Measurements from ENCODE around the gene ENG.
"Not testable (repeated sequence)": the region's sequence is repeated elsewhere in the genome, so short reads cannot be mapped to it uniquely, and the experiment has no call there.

Gene ENG

DNA sequence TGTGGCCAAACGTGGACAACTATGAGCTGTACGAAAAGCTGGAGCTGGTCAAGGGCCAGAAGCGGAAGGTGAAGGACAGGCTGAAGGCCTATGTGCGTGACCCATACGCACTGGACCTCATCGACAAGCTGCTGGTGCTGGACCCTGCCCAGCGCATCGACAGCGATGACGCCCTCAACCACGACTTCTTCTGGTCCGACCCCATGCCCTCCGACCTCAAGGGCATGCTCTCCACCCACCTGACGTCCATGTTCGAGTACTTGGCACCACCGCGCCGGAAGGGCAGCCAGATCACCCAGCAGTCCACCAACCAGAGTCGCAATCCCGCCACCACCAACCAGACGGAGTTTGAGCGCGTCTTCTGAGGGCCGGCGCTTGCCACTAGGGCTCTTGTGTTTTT lies 65.3 kb downstream of the ENG start:
- DNase-seq = no peak

DNA sequence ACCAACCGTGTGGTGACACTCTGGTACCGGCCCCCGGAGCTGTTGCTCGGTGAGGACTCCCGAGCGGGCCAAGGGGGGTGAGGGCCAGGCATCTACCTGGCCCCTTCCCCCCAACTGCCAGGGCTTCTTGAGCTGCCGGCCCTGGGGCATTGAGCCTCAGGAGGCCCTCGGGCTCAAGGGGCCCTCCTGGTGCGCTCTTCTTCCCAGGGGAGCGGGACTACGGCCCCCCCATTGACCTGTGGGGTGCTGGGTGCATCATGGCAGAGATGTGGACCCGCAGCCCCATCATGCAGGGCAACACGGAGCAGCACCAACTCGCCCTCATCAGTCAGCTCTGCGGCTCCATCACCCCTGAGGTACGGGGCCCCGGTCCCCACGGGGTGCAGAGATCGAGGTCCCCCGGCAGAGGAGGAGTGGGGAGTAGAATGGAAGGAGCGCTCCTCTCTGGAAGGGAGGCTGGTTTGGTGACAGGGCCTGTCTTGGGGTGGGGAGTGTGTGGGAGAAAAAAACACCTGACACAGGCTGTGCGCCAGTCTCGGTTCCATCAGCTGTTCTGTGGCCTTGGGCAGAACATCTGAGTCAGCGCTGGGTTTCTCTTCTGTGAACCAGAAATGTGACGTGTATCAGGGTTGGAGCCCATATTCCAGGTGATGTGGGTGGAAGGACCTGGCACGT lies 66.0 kb downstream of the ENG start:
- no peak for DNase-seq

DNA sequence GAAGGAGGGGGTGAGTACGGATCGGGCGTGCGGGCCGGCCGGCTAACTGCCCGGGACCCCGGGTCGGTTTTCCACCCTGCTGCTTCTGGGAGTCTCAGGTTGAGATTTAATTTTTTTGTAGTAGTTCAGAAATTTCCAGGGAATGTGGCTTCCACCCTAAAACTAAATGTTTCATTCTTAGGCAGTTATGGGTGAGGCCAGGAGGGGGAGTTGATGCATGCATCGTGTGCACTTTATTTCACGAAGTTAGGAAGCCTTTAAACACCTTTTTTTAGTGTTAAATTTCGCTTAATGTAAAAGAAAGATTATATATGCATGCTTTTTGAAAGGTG lies 67.7 kb downstream of the ENG start:
- no peak for DNase-seq

DNA sequence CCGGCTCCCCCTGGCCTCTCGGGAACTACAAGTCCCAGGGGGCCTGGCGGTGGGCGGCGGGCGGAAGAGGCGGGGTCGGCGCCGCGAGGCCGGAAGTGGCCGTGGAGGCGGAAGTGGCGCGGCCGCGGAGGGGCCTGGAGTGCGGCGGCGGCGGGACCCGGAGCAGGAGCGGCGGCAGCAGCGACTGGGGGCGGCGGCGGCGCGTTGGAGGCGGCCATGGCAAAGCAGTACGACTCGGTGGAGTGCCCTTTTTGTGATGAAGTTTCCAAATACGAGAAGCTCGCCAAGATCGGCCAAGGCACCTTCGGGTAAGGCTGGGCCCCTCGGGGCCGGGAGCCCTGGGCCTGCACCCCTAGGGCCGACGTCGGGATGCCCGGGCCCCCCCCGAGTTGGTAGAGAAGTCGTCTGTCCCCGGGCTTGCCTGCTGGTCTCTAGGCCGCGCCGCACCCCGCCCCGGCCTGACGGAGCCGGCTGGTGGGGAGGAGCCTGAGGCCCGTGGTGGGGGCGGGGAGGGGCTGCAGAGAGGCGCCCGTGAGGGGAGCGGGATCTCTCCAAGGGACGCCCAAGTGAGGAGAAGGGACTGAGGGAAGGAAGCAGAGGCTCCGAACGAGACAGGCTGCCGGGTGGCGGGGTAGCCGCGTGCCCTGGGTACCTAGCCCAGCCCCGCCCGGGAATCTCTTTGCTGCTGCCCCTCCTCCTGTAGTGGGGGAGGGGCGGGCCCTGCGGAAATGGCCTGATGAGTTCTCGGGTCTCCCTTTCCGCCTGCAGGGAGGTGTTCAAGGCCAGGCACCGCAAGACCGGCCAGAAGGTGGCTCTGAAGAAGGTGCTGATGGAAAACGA lies 68.3 kb downstream of the ENG start, which contains the start of gene CDK9:
Gene CDK9, plus strand, starts transcription at position 102 of the 840 bp plus-strand sequence. Its CDS starts 115 bp downstream, at position 217.
- peak; percentile 86 for DNase-seq

DNA sequence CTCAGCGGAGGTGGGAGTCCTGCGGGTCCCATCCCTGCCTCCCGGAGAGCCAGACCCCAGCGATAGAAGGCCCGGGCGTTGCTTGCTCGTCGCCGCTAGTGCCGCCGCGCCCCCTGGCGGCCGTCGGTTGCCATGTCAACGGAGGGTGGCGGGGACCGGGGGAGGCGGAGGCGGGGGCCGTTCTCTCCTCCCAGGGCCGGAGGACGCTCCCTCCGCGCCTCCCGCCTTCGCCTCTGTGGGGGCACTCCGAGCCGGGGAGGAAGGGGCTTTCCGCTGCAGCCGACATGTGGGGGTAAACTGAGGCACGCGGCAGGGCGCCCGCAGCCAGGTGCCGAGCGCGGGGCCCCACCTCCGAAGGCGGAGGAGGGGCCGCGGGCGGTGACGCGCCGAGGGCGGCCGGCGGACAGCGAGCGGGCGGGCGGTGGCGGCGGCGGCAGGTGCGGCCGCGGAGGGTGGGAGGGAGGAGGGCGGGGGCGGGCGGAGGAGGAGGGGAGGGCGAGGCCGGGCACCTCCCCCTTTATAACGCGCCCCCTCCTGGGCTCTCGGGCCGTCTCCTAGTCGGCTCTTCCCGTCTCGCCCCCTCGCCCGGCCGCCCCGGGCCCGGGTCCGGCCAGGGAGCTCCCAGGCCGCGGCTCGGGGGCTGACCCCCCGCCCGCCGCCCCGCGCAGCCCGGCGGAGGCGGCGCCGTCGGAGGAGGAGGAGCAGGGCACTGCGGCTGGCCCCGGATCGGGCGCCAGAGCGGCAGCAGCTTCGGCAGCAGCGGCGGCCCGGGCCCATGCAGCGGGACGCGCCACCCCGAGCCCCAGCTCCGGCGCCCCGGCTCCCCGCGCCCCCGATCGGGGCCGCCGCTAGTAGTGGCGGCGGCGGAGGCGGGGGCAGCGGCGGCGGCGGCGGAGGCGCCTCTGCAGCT lies 69.2 kb downstream of the ENG start:
- peak; percentile 83 for DNase-seq

DNA sequence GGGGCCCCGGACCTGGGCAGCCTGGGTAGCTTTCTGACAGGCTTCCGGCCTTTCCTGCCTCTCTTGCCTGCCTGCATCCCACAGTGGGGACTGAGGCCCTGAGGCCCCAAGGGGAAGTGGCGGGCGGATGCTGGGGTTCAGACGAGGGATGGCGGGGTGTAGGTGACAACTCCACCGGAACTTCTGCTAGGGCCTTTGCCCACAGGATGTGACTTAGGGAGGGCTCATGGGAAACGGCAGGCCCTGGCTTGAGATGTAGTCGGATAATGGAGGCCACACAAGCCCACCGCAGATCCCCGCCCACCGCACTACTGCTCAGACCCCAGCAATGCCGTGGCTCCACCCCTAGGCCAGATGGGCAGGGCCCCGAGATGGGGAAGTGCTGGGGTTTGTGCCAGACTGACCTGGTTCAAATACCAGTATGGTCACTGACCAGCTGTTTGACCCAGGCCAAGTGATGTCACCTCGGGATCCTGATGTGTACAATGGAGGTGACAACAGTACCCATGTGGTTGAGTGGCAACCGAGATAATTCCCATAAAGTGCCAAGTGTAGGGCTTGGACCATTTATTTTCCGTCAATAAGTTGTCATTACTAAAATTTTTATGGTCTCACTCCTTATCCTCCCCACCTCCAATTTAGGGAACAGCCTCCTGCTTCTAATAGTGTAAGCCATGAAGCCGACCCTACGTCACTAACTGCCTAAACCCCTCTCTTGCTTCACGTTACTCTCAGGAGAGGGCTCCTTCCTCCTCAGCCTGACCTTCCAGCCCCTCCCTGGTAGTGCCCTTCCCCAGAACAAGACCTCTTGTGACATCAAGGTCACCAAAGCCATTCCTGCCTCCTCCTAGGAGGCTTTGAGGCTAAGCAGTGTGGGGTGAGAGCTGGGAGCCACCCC lies 71.1 kb downstream of the ENG start:
- no peak for DNase-seq

DNA sequence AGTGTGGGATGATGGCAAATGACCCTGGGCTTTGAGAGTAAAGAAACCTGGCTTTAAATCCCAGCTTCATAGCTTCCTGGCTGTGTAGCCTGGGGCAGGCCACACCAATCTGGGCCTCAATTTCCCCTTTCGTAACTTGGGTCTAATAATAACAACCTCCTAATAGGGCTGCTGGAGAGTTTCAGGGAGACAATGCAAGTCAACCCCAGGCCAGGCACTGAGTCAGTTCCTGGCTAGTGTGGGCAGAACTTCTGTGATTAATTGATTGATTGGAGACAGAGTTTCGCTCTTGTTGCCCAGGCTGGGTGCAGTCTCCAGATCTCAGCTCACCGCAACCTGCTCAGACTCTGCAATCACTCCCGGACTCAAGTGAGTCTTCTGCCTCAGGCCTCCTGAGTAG lies 72.7 kb downstream of the ENG start:
- DNase-seq = no peak

DNA sequence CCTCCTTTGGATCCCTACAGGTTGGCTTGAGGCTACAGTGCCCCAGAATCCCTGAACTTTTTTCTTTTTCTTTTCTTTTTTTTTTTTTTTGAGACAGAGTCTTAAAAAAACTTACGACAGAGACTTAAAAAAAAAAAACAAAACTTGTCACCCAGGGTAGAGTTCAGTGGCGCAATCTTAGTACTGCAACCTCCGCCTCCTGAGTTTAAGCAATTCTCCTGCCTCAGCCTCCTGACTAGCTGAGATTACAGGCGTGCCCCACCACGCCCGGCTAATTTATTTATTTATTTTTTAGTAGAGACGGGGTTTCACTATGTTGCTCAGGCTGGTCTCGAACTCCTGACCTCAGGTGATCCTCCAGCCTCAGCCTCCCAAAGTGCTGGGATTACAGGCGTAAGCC lies 73.5 kb downstream of the ENG start:
- not testable (repeated sequence) for DNase-seq

DNA sequence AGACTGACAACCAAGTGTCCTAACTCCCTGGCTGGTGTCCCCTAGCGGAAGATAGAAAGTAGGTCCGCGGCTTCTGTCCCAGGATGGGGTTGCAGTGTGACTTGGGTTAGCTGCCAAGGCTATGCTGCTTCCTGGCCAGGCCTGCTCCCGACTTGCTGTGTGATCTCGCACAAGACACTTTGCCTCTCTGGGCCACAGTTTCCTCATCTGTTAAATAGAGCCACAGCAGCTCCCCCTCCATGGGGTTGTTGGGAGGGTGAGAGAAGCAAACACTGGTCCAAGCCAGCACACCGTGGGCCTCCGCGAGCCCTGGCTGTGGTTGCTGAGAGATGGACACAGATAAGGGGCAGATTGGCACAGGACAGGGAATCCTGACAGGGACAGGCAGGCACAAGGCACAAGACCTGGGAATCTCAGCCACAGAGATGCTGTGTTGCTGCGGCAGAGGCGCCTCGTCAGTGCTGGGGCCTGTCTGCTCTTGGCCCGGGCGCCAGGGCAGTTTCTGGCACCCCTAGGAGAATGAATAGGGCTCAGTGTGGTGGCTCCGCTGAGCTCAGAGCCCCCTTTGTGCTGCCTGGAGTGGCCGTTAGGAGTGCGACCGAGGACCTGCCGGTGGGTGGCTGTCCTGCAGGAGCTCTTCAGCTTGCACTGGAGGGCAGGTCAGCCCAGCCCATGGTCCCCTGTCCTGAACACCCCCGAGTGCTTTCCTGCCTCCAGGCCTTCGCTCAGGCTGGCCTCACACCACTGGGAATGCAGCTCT lies 74.2 kb downstream of the ENG start:
- no peak for DNase-seq

DNA sequence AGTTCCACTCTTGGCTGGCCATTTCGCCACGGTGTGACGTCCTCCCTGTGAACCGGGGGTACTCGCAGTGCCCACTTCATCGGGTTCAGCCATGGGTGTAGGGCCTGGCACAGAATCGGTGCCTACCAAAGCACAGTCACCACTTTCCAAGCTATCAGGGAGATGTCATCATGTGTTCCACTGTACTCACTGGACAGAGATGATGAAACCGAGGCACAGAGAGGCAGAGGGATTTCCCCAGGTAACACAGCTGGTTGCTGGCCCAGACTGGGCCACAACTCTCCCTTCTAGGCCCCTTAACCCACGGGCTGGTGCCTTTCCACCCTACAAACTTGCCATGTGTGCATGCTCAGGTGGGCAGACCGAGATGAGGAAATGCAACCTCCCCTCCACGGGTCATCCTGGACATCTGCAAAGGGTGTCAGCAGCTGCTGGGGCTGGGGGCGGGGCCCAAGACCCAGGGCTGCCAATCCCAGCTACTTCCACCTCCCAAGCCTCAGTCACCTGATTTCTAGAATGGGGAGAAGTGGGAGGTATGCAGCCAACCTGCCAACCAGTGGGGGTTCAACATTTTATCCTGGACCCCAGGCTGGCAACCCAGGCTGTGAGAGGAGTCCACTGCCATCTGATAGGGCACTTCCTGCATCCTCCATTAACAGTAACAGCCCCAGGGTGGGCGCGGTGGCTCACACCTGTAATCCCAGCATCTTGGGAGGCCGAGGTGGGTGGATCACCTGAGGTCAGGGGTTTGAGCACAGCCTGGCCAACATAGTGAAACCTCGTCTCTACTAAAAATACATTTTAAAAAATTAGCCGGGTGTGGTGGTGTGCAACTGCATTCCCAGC lies 75.1 kb downstream of the ENG start:
- DNase-seq = no peak

DNA sequence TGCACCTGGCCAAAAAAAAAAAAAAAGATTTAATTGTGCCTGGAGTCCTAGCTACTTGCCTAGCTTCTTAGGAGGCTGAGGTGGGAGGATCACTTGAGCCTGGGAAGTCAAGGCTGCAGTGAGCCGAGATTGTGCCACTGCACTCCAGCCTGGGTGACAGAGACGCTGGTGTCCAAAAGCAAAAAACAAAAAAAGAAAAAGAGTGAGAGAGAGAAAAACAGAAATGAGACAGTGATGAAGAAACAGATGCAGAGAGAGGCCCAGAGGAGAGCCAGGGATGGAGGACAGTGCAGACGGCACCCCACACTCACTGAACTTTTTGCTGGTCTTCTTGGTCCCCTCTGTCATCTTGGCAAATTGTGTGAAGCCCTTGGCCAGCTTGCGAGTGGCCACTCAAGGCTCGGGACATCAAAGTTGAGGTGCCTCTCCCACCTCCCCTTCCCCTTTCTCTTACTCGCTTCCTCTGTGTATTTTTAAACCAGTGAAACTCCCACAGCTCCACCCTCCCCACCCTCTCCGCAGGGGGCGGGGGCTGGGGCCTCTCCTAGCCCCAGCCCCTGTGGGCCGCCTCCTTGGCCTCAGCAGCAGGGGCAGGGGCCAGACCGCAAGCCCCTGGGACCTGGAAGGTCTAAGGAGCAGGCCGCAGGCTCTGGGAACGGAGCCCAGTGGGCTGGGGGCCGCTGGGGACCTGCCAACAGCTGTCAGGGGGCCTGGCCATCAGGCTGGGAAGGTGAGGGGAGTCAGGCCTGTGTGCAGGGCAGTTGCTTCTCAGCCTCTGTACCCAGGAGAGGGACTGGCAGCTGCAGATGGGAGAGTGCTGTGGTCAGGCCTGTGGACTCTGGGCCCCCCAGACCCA lies 76.0 kb downstream of the ENG start, which contains the start of gene SH2D3C:
Gene SH2D3C, minus strand, starts transcription at position 387 of the 856 bp plus-strand sequence. Its CDS starts 39 bp downstream, at position 348.
- no peak for DNase-seq

DNA sequence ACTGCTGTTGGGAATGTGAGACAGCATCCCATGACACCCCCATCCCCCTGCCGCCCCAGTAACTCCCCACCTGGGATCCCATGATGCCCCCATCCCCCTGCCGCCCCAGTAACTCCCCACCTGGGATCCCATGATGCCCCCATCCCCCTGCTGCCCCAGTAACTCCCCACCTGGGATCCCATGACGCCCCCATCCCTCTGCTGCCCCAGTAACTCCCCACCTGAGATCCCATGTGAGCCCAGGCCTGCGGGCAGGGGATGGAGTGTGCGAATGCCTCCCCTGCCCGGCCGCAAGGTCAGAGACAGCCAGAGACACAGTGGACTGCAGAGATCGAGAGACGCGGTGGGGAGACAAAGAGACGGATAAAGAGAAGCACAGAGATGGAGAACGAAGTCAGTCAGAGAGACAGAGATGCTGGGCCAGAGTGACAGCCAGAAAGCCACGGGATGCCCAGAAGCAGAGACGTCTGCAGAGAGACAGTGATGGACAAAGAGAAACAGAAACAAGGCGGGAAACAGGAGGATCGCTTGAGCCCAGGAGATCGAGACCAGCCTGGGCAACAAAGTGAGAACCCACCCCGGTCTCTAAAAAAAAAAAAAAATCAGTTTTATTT lies 77.0 kb downstream of the ENG start:
- DNase-seq = no peak

DNA sequence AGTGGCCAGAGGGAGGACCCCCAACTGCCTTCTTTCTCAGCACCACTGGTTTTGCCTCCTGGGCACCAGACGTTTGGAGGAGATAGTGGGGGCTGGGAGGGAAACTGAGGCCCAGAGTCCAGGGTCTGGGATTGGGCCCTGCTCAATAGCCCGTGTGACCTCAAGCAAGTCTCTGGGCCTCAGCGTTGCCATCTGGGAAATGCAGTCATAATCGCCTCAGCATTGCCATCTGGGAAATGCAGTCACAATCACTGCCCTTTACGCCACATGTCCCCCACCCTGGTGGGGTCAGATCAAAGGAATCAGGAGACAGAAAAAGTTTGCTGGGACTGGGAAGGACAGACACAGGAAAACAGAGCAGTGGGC lies 77.6 kb downstream of the ENG start:
- no peak for DNase-seq

DNA sequence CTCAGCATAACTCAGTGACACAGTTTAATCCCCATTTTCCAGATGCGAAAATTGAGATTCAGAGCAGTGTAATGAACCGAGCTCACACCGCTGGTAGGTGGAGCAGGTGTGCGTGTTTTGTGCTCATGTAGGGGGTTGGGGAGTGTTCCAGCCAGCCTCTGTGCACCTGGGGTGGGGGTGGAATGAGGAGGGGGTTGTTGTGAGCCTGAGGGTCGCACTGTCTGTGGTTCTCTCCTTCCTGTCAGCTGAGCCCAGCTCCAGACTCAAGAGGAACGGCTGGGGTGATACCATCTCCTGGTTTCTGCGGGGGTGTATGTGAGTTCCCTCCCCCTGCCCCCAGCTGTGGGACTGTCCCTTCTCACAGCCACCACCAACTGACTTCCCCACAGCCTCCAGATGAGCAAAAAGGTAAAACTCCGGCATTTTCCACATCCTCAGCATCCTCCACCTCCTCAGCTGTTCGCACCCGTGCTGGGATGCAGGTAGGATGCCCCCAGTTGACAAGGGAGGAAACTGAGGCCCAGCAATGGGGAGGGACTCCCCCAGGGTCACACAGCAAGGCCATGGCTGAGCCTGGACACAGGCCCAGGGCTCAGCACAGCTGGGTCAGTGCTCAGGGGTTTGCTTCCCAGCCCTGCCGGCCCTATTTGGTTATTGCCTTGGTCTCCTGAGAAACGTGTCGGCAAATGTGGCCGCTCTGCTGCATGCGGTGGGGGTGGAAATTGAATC lies 78.1 kb downstream of the ENG start:
- DNase-seq = no peak

DNA sequence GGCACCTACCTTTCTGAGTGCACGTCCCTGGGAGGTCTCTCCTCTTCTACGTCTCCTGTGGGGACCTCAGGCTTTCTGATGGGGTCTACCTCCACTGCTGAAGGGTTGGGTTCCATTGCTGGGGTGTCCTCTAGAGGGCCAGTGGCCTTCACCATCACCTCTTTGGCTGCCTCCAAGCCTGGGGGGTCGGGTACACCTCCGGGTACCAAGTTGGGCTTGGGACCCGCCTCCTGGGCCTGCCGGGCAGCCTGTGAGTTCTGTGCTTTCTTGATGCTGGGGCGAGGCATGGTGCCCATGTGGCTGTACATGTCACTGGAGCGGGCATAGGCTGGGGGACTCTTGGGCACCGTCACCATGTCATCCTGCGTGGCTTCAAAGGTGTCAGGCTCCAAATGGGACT lies 80.5 kb downstream of the ENG start:
- DNase-seq = no peak

DNA sequence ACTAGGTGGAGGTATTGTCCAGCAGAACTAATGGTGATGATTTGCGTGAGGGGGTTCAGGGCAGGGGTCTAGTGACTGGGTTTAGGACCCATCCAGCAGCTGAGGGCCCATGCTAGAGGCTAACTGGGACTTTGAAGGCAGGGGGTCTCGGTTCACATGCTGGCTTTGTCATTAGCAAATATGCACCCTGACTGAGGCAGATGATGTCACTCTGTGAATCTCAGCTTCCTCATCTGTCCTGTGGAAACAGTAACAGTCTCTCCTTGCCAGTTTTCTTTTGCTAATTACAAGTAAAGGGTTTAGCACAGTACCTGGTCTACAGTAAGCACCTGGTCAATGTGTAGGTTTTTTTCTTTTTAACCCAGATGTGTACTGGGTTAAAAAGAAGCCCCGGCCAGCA lies 81.2 kb downstream of the ENG start:
- no peak for DNase-seq

DNA sequence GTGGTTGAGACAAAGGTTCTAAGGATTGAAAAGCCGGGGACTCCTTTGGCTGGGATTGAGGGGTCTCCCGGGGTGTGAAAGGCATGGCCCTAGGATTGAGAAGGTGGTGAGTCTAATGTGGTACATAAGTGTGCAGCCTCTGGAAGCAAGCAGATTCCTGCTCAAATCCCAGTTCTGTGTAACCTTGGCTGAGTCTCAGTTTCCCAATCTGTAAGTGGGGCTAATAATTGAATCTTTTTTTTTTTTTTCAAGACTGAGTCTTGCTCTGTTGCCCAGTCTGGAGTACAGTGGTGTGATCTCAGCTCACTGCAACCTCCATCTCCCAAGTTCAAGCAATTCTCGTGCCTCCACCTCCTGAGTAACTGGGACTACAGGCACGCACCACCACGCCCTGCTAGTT lies 81.9 kb downstream of the ENG start:
- DNase-seq = no peak

DNA sequence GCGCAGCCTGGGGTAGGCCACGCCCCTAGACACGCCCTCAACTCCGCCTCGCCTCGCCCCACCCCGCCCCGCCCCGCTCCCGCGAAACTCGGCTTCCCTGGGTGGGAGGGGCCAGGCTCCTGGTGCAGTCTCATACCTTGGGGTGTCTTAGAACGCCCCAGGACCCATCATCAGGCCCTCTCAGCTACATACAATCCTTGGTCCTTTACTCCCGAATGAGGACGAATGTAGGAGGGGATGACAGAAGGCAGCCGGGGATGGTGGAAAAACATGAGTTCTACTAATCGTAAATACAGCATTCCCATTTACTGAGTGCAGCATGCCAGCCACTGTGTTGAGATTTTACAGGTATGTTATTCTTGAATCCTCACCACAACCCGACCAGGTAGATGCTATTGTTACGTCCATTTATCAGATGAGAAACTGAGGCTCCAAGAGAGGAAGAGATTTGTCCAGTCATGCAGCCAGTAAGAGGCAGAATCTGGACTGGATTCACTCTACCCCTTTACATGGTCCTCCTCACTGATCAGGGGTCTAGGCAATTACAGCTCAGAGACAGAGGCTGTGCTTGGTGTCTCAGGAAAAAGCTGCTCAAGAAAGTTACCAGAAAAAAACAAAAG lies 82.8 kb downstream of the ENG start:
- no peak for DNase-seq

Data from NCI-H1092 treated with DMSO at 0.1 percent for 48 hours (cell line).